ENCODE measurements around the gene B4GALT2.

Gene B4GALT2

DNA sequence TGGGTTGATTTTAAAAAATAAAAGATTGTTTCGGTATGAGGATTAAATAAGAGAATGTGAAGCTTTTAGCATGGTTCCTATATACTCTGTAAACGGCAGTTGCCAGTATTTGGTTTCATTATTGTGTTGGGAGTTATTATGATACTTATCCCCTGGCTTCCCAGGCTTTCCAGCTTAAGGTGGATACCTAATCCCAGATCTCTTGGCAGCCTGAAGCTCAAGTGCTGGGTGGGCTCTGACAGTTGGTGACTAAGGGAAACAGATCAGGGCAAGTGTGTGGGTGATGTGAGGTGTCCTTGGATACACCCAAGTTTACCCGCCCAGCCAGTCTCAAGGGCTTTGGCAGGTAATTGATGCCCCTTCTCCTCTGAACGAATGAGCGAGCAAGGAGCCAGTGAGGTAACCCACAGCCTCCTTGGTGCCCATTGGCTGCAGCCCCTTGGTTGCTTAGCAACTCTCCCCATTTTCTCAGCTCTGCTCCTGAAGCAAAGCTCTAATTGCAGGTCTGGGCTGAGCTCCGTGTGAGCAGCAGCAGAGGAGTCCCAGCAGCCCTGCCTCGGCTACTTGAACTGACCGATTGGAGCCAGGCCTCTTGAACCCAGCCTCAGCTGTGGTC, 26.2 kb upstream of the B4GALT2 start:
- no peak for DNase-seq (ENCODE audit: low spot score)

DNA sequence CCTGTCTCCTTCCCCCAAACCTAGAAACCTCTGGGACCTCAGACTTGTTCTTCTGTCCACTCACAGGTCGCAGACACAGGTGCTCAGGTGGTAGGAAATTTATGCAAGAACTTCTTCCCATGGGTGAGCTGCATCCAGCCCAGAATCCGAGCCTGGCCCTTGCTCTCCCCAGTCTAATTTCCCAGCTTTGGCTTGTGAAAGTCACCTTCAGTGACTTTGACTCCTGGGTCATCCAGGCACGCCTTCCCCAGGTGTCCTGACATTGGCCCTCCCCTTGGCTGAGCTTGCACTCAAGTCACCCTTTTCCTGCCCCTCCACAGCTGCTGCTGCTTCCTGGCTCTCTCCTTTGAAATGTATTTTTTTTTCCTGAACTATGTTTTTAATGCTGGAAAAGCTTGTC, 25.6 kb upstream of the B4GALT2 start:
- in situ Hi-C loops (cut with MboI; ENCODE audit: low pct_unique_long_range_greater_than_20kb, low sequenced_read_pairs, unreplicated experiment), result no loop called here
- DNase-seq (ENCODE audit: low spot score), result no peak
- TF ChIP-seq, protein P1, sequence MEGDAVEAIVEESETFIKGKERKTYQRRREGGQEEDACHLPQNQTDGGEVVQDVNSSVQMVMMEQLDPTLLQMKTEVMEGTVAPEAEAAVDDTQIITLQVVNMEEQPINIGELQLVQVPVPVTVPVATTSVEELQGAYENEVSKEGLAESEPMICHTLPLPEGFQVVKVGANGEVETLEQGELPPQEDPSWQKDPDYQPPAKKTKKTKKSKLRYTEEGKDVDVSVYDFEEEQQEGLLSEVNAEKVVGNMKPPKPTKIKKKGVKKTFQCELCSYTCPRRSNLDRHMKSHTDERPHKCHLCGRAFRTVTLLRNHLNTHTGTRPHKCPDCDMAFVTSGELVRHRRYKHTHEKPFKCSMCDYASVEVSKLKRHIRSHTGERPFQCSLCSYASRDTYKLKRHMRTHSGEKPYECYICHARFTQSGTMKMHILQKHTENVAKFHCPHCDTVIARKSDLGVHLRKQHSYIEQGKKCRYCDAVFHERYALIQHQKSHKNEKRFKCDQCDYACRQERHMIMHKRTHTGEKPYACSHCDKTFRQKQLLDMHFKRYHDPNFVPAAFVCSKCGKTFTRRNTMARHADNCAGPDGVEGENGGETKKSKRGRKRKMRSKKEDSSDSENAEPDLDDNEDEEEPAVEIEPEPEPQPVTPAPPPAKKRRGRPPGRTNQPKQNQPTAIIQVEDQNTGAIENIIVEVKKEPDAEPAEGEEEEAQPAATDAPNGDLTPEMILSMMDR (IDR thresholded peaks at IDR 0.05; ENCODE audit: extremely low read depth, insufficient read depth, missing control alignments), result no peak

More for the DNA sequence above, 26.2 kb upstream of the B4GALT2 start:
- in situ Hi-C loops (cut with MboI; ENCODE audit: low pct_unique_long_range_greater_than_20kb, low sequenced_read_pairs, unreplicated experiment), result no loop called here
- TF ChIP-seq, protein P1 (IDR thresholded peaks at IDR 0.05; ENCODE audit: extremely low read depth, insufficient read depth, missing control alignments), result no peak

DNA sequence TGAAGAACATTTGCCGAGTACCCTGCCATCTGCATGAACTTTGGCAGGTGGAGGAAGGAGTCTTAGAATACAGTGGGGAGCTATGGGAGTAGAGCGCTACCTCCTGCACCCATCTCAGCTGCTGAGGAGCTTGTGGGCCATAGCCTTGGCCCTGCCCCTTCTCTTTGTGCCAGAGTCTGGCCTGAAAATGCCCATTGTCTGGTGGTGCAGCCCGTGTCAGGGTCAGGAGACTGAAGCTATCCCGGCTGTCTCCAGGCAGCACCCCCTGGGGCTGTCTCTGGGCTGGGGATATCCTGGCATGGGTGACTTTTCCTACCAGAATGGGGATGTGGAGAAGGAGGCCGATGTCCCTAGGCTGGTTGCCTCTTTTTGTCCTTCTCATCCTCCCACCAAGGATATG, 25.0 kb upstream of the B4GALT2 start:
- DNase-seq (ENCODE audit: low spot score), result no peak
- in situ Hi-C loops (cut with MboI; ENCODE audit: low pct_unique_long_range_greater_than_20kb, low sequenced_read_pairs, unreplicated experiment), result no loop called here
- TF ChIP-seq, protein P1 (IDR thresholded peaks at IDR 0.05; ENCODE audit: extremely low read depth, insufficient read depth, missing control alignments), result no peak

DNA sequence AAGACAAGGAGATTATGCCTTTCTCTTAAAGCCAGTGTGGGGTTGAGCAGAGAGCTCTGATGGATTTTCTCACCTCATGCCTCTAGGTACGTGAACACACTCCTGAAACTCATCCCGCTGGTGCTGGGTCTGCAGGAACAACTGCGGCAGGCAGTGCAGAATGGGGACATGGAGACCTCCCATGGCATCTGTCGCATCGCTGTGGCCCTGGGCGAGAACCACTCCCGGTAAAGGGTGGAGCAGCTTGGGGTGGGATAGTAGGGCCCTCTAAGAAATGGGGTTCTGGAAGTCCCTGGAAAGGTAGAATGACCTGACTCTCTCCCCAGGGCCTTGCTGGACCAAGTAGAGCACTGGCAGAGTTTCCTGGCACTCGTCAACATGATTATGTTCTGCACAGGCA, 22.8 kb upstream of the B4GALT2 start:
- TF ChIP-seq, protein P1 (IDR thresholded peaks at IDR 0.05; ENCODE audit: extremely low read depth, insufficient read depth, missing control alignments), result no peak
- in situ Hi-C loops (cut with MboI; ENCODE audit: low pct_unique_long_range_greater_than_20kb, low sequenced_read_pairs, unreplicated experiment), result no loop called here

DNA sequence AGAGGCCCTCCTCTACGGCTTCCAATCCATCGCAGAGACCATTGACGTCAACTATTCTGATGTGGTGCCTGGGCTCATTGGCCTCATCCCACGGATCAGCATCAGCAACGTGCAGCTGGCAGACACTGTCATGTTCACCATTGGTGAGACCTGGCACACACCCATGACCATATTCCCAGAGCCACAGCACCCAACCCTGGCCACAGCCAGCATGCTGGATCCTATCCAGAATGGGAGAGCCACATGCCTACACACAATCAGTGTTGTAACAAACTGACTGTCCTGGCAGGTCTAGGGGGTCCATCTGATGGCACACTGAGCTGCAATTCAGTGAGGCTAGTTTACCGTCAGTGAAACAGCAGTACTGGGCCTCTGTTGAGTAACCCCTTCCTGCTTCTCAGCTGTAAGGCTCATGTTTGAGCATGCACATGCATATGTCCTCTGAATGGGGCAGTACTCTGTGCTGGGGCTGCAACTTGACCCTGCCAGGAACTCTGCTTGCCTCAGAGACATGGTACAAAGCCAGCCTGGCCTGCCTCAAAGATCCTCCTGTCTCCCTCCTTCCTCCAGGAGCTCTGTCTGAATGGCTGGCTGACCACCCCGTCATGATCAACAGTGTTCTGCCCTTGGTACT, 21.5 kb upstream of the B4GALT2 start:
- in situ Hi-C loops (cut with MboI; ENCODE audit: low pct_unique_long_range_greater_than_20kb, low sequenced_read_pairs, unreplicated experiment), result no loop called here
- no peak for DNase-seq (ENCODE audit: low spot score)
- TF ChIP-seq, protein P1 (IDR thresholded peaks at IDR 0.05; ENCODE audit: extremely low read depth, insufficient read depth, missing control alignments), result no peak

More for the DNA sequence above, 22.8 kb upstream of the B4GALT2 start:
- no peak for DNase-seq (ENCODE audit: low spot score)

DNA sequence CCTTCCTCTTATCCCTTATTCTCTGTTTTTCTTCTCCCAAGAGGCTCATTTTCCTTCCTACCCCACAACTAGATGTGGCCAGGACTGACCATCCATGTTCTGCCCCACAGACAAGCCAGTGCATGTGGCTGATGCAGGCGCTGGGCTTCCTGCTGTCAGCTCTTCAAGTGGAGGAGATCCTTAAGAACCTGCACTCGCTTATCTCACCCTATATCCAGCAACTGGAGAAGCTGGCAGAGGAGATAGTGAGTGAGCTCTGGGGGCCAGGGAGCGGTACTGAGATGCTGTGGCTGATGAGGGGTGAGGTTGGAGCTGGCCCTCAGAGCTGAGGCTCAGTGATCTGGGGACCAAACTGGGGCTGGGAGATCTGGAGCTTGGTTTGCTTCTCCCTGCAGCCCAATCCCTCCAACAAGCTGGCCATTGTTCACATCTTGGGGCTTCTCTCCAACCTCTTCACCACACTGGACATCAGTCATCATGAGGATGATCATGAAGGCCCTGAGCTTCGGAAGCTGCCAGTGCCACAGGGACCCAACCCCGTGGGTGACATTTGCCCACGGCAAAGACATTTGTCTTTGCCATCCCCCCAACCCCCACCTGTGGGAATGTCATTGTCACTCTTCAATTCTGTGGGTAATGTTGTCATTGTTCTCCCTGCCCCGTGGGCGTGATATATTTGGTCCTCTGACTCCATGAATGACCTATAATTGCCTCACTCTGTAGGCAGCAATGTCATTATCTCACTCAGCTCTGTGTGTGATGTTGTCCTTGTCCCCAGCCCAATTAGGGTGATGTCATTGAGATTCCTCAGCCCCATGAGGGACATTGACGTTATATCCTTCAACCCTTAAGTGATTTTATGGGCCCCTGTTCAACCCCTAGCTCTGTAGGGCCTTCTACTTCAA, 20.4 kb upstream of the B4GALT2 start:
- no peak for DNase-seq (ENCODE audit: low spot score)
- in situ Hi-C loops (cut with MboI; ENCODE audit: low pct_unique_long_range_greater_than_20kb, low sequenced_read_pairs, unreplicated experiment), result no loop called here
- TF ChIP-seq, protein P1 (IDR thresholded peaks at IDR 0.05; ENCODE audit: extremely low read depth, insufficient read depth, missing control alignments), result no peak
